ENCODE results near the gene PRICKLE3.

The PRICKLE3 gene

DNA sequence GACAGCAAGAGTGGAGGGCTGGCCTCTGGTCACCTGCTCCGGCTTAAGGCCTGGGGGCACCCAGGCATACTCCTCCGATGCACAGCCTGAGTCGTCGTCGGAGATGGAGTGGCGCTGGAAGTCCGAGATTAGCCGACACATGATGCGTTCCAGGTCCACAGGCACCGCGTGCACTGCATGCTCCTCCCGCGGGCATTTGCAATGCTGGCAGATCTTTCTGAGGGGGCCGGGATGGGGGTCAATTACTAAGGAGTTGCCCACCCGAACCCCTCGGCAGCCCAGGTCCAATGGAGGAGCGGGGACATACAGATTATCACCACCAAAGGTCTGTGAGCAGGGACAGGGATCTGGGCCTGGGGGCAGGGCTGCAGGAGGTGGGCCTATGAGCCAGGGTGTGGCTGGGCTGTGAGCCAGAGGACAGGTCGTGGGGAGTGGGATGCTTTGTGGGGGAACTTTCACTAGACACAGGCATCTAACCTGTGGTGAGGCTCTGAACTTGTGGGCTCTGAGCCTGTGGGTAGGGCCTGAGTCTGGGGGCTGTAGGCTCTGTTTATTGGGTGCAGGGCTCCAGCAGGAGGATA is 2.4 kb downstream of the PRICKLE3 start:
- no peak for DNase-seq (ENCODE audit: low read depth)
- TF ChIP-seq, protein P1, sequence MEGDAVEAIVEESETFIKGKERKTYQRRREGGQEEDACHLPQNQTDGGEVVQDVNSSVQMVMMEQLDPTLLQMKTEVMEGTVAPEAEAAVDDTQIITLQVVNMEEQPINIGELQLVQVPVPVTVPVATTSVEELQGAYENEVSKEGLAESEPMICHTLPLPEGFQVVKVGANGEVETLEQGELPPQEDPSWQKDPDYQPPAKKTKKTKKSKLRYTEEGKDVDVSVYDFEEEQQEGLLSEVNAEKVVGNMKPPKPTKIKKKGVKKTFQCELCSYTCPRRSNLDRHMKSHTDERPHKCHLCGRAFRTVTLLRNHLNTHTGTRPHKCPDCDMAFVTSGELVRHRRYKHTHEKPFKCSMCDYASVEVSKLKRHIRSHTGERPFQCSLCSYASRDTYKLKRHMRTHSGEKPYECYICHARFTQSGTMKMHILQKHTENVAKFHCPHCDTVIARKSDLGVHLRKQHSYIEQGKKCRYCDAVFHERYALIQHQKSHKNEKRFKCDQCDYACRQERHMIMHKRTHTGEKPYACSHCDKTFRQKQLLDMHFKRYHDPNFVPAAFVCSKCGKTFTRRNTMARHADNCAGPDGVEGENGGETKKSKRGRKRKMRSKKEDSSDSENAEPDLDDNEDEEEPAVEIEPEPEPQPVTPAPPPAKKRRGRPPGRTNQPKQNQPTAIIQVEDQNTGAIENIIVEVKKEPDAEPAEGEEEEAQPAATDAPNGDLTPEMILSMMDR (conservative IDR thresholded peaks at IDR 0.05; ENCODE audit: low read length): no peak
- H3K4me3 ChIP-seq (ENCODE audit: low read length): peak overlapping the region; percentile 35

DNA sequence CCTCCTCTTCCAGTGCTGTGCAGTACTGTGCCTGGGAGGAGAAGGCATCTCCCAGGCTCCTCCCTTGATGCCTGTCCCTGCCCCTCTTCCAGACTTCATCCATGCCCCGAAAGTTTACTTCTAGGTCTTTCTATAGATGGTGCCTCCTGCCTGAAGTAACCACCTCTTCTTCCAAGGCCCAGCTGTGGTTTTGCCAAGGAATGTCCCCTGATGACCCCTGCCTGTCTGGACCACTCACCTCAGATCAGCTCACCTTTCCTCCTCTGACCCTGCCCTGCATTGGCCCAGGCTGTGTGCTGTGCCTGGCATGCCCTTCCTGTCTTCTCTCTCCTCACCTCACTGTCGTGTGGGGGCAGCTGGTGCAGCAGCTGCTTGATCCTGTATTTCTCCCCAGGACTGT is 6.8 kb downstream of the PRICKLE3 start:
- no peak for DNase-seq (ENCODE audit: low read depth)
- no peak overlapping the region for H3K4me3 ChIP-seq (ENCODE audit: low read length)
- TF ChIP-seq, protein P1 (conservative IDR thresholded peaks at IDR 0.05; ENCODE audit: low read length): no peak

DNA sequence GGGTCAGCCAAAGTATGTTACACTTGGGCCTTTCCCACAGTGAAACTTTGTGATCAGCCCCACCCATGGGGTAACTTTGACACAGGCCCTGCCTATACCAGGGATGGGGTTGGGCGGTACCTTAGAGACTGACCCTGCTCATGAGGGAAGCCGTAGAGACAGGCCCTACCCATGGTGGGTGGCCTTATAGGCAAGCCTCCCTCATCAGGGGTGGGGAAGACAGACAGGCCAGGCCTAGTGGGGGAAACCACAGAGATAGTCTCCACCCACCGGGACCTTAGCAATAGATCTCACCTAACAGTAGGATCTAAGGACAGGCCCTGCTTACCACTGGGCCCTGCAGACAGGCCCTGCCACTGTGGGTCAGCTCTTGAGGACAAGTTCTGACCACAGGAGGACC is 7.6 kb downstream of the PRICKLE3 start:
- no peak overlapping the region for H3K4me3 ChIP-seq (ENCODE audit: low read length)
- TF ChIP-seq, protein P1 (conservative IDR thresholded peaks at IDR 0.05; ENCODE audit: low read length): no peak
- no peak for DNase-seq (ENCODE audit: low read depth)

DNA sequence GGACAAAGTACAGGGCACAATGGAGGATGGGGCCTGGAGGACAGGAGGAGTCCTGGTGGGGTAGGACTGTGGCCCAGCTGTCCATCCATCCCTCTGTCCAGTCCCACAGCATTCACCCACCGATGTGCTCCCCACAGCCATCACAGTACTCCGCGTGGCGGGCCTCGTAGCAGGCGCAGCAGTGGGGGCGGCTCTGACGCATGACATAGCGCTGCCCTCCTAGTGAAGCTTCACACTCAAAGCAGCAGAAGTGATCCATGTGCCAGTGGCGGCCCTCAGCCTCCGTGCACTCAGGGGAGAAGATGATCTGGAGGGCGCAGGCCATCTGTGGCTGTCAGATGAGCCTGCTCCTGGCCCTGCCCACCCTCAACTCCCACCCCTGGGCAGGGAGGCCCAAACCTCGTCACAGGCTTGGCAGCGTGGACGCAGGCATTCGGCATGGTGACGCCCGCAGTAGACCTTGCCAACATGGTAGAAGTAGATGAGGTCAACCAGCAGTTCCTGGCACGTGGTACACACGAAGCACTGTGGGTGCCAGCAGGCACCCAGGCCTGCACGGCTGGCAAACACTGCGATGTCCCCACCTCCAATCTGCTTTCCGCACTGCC is 8.2 kb downstream of the PRICKLE3 start:
- no peak overlapping the region for H3K4me3 ChIP-seq (ENCODE audit: low read length)
- TF ChIP-seq, protein P1 (conservative IDR thresholded peaks at IDR 0.05; ENCODE audit: low read length): no peak
- DNase-seq (ENCODE audit: low read depth): no peak

DNA sequence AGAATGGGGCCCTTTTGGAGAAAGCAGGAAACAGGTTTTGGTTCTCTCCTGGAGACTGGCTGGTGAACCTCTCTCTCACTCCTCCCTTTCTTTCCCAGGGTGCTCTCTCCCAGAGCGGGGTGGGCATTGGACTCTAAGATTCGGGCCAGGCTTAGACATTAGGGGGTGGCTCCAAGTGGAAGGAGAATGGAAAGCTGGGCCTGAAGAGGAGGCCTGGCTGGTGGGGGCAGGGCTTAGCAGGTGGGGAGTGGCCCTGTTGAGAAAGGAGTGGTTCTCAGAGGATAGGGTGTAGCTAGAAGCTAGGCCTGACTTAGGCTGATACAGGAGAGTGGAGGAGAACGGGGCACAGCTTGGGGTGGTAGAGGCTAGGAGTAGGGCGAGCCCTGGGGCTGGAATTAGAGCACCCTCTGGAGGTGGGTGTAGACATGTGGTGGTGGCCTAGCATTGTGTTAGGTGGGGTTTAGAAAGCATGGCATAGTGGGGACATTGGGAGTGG is 8.8 kb downstream of the PRICKLE3 start:
- TF ChIP-seq, protein P1 (conservative IDR thresholded peaks at IDR 0.05; ENCODE audit: low read length): no peak; the same call in 1 of the 2 replicates
- no peak for DNase-seq (ENCODE audit: low read depth)
- H3K4me3 ChIP-seq (ENCODE audit: low read length): no peak overlapping the region

DNA sequence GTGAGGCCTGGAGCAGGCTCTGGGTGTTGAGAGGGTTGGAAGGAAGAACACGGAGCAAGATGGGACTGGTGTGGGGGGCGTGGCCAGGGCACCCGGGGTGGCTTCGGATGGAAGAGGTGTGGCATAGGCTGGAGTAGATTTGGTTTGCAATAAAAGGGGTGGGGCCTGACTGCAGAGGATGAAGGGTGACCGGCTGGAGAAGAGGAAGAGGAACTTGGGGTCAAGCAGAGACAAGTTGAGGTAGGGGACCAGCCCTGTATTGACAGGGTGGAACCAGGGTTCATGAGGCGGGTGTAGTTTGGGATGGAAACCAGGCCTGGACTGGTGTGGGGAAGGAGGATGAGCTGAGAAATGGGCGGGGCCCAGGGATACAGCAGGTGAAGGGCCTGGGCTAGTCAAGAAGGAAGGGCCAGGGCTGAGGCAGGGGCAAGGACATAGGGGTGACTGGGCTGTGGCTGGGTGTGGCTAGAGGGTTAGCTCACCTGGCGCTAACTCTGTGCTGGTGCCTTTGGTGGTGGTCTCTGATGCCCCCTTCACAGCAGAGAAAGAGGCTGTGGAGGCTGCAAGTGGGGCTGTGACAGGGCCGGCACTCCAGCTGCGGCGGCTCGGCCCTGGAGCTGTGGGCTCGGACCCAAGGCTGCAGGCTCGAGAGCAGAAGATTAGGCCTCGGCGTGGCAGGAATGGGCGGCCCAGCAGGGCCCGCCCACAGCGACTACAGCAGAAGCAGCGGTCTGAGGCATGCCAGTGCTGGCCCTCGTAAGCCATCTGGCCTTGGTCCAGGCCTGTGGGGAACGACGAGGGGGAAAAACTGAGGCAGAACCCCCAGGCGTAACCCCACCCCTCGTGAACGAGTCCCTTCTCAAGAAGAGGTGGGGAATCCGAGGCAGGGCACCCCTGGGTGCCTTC is 9.5 kb downstream of the PRICKLE3 start:
- TF ChIP-seq, protein P1 (conservative IDR thresholded peaks at IDR 0.05; ENCODE audit: low read length): no peak
- DNase-seq (ENCODE audit: low read depth): no peak

More for the DNA sequence above, 9.5 kb downstream of the PRICKLE3 start:
- no peak overlapping the region for H3K4me3 ChIP-seq (ENCODE audit: low read length)
